HL-60 (cell line): ENCODE data around the gene SHC2.
"Not testable (repeated sequence)": the region's sequence is repeated elsewhere in the genome, so short reads cannot be mapped to it uniquely, and the experiment has no call there.

Experiments
- DNase-seq, 2 experiments: peaks; one replicate each; pipeline ENCODE4 v3.0.0-alpha.2; 2010 to 2020; ENCODE audit warnings: low read depth in 1 of 2, low spot score in 1 of 2
- H3K27ac ChIP-seq: fragments of 250-450 bp; sonication (Bioruptor Pico); replicated peaks from 2 replicates; pipeline ENCODE4 v1.5.1; 2020; ENCODE audit warnings: mild to moderate bottlenecking, moderate library complexity
- H3K27me3 ChIP-seq: fragments of 250-450 bp; sonication (Bioruptor Pico); 2 replicates; pipeline ENCODE4 v1.5.1; 2021; ENCODE audit warnings: mild to moderate bottlenecking, moderate library complexity; ENCODE audit not compliant: insufficient read depth, poor library complexity, severe bottlenecking
- H3K4me3 ChIP-seq: replicated peaks from 2 replicates; pipeline ENCODE4 v1.5.1; 2011; ENCODE audit warnings: mild to moderate bottlenecking, control low read depth, low read length; ENCODE audit not compliant: insufficient read depth
- CTCF ChIP-seq: IDR thresholded peaks from one replicate; pipeline ENCODE4 v1.5.1; 2011; ENCODE audit warnings: low read length, control low read depth, inconsistent platforms; ENCODE audit not compliant: insufficient read depth
- GABPA ChIP-seq: IDR thresholded peaks from 2 replicates; pipeline ENCODE4 v1.6.1; 2012; ENCODE audit warnings: low read depth
- POLR2AphosphoS5 ChIP-seq: IDR thresholded peaks from 2 replicates; pipeline ENCODE4 v1.6.1; 2012; ENCODE audit warnings: low read depth
- REST ChIP-seq: IDR thresholded peaks from 2 replicates; pipeline ENCODE4 v1.6.1; 2012; ENCODE audit warnings: low read depth; ENCODE audit not compliant: insufficient replicate concordance
- SPI1 ChIP-seq: IDR thresholded peaks from 2 replicates; pipeline ENCODE4 v1.6.1; 2012; ENCODE audit warnings: low read depth, mild to moderate bottlenecking, borderline replicate concordance

SHC2 gene

DNA sequence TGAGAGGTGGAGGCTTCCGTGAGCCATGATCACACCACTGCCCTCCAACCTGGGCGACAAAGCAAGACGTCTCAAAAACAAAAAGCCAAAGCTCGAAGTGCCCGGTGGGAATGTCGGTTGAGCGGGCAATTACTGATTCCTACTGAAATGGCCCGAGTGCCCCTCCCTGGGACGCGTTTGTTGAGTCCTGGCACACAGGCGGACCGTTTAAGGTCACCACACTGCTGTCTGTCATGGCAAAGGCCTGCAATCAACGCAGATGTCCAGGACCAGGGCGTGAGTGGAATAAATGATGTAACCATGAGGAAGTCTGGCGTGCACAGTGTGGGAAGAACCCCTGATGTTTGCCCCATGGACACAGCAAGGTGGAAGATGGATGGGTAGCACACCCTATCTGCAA lies 32.7 kb downstream of the SHC2 start:
- H3K27me3 ChIP-seq = no peaks in the 10 kb centered on the region
- H3K4me3 ChIP-seq = no peak overlapping the region
- TF ChIP-seq GABPA (no peak), REST (no peak), POLR2AphosphoS5 (no peak), SPI1 (no peak), CTCF (no peak)
- DNase-seq = no peak
- H3K27ac ChIP-seq = no peak overlapping the region

GRCh38 chr19:427675-428074 lies 33.2 kb downstream of the SHC2 start:
- not testable (repeated sequence) for H3K4me3 ChIP-seq, H3K27ac ChIP-seq, H3K27me3 ChIP-seq
- DNase-seq = peak; percentile 9 to 13

- no peak overlapping the region for H3K27ac ChIP-seq
- no peak for DNase-seq
- TF ChIP-seq REST (no peak), CTCF (no peak), GABPA (no peak), SPI1 (no peak), POLR2AphosphoS5 (no peak)
- H3K27me3 ChIP-seq = no peaks in the 10 kb centered on the region
- no peak overlapping the region for H3K4me3 ChIP-seq
These were observed 33.9 kb downstream of the SHC2 start for GRCh38 chr19:426725-427445.

DNA sequence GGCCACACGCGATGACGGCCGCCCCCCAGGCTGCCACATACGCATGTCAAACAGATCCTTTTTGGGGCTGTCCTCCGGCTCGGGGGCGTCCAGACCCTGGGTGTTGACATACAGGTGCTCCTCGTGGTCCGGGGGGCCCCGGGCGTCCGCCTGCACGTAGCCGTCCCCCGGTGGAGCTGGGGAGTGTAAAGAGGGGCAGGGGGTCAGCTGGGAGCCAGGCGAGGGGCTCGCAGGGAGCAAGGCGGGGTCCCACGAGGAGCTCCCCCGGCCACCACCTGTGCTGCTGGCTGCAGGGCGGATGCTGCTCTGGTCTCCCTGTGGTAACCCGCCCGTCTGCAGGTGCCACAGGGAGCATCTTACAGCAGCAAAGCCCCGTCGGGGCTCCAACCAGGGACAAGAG lies 35.8 kb downstream of the SHC2 start:
- H3K27ac ChIP-seq = no peak overlapping the region
- H3K4me3 ChIP-seq = no peak overlapping the region
- H3K27me3 ChIP-seq = no peaks in the 10 kb centered on the region
- no peak for TF ChIP-seq SPI1
- no peak for TF ChIP-seq GABPA
- TF ChIP-seq CTCF = no peak
- TF ChIP-seq POLR2AphosphoS5 = no peak
- no peak for DNase-seq
